GM12872 (cell line): ENCODE data around the gene AKT1S1.

Source experiments
- TF ChIP-seq, protein P1 (sequence below): IDR thresholded peaks from 3 replicates; pipeline ENCODE4 v1.5.1; 2011; ENCODE audit warnings: low read depth, mild to moderate bottlenecking, low read length, moderate library complexity; ENCODE audit not compliant: insufficient read depth

Gene AKT1S1

DNA sequence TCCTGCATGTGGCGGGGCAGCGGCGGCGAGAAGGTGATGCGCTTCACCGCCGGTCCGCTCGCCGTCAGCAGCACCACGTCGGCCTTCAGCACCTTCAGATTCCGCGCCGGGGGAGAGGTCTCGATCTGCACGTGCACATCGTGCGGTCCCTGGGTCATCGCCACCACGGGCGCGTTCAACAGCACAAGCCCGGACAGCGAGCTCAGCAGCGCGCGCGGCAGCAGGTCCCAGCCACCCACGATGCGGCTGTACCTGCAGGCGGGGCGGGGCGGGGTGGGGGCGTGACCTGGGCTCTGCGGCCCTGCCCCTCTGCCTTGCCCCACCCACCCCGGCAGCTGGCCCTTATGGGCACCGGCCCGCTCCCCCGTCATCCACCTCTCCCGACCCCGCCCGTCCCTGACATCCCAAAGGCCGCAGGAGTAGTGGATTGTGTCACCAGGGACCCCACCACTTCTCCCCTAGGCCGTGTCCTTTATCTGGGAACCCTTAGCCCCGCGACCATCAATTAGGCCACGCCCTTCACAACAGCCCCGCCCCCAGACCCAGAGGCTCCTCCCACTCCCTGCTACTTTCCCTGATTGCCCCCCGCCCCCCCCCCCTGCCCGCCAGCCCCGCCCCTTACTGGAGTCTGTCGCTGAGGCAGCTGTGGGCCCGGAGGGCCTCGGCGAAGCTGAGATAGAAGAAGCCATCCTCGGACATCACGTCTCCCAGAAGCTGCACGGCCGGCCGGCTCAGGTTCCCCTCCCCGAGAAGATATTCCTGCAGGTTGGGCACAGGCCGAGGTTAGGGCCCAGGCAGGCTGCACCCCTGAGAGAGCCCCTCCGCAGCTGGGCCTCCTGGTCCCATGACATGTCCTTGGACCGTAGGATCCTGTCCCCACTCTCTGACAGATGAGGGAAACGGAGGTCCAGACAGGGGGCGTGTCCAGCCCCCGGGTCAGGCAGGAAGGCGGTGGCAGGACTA lies 13.5 kb upstream of the AKT1S1 start:
- TF ChIP-seq, protein P1, sequence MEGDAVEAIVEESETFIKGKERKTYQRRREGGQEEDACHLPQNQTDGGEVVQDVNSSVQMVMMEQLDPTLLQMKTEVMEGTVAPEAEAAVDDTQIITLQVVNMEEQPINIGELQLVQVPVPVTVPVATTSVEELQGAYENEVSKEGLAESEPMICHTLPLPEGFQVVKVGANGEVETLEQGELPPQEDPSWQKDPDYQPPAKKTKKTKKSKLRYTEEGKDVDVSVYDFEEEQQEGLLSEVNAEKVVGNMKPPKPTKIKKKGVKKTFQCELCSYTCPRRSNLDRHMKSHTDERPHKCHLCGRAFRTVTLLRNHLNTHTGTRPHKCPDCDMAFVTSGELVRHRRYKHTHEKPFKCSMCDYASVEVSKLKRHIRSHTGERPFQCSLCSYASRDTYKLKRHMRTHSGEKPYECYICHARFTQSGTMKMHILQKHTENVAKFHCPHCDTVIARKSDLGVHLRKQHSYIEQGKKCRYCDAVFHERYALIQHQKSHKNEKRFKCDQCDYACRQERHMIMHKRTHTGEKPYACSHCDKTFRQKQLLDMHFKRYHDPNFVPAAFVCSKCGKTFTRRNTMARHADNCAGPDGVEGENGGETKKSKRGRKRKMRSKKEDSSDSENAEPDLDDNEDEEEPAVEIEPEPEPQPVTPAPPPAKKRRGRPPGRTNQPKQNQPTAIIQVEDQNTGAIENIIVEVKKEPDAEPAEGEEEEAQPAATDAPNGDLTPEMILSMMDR: no peak

GRCh38 chr19:49889687-49890348 lies 12.7 kb upstream of the AKT1S1 start:
- TF ChIP-seq, protein P1: peak; percentile 78

GRCh38 chr19:49889038-49889686 lies 12.0 kb upstream of the AKT1S1 start:
- TF ChIP-seq, protein P1: no peak

- TF ChIP-seq, protein P1: no peak
Measured at GRCh38 chr19:49888510-49888824, 11.3 kb upstream of the AKT1S1 start.

DNA sequence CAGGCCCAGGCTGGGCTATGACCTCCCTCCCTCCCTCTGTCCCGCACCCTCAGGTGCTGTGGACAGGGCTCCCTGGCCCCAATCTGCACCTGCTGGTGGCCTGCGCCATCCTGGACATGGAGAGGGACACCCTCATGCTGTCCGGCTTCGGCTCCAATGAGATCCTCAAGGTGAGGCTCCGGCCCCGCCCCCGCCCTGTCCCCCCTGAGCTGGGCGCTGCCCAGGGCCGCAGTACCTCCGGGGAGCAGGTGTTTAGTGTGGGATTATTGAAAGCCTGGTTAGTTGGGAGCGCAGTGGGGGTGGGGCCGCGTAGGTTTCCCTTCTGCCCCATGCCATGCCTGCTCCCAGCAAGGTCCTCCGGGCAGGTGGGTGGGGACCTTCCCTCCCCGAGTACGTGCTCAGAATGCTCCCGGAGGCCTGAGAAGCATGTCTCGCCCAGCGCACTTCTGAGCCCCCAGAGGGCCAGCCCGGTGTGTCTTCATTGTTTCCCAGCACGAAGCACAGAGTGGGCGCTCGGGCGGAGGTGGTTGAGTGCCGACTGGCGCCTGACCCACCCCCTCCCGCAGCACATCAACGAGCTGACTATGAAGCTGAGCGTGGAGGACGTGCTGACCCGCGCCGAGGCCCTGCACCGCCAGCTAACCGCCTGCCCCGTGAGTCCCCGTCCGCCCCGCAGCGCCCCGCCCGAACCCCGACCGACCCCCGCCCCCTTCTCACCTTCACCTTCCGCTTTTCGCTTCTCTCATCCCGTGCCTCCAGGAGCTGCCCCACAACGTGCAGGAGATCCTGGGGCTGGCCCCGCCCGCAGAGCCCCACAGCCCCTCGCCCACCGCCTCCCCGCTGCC lies 10.7 kb upstream of the AKT1S1 start:
- TF ChIP-seq, protein P1: no peak

GRCh38 chr19:49887037-49887664 lies 10.0 kb upstream of the AKT1S1 start:
- TF ChIP-seq, protein P1: no peak
